ENCODE data around the gene TBPL1. TPM values are rescaled to one million over a fixed set of nuclear protein-coding genes. Genes with fewer than 3 reads are reported as not detected.
A peak's percentile ranks its signal among the peaks of the same experiment; 100 is the strongest.

Gene TBPL1
- total and polyA plus RNA-seq, 9 of the 15 experiments (the other 6 are each of a cell fraction or from before 2014, with no cell fraction given), result 78.1 to 152 (median 107) TPM

DNA sequence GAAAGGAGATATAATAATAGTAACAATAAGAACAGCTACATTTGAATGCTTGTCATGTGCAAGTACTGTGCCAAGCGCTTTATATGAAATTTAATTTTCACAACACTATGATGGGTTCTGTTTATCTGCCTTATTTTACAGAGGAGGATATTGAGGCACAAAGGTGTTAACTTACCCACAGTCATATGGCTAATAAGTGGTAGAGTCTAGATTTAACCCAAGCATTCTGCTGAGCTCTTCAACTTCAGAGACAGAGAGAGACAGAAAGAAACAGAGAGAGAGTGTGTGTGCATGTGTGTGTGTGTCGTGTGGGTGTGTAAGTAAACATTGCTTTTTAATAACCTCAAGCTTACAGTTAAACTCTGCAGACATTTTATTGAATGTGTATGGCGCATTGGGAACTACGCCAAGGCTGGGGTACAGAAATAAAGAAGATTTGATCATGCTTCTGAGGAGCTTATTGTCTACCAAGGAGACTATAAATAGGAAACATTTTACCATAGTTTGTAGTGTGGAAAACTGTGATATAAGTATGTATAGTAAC lies 12.9 kb downstream of the TBPL1 start:
- ATAC-seq, result no peak
- no peak overlapping the region for H3K4me3 ChIP-seq
- DNase-seq (ENCODE audit: extremely low read depth in 1 of 4, low spot score in 3 of 4), result no peak
- peaks cover 98% of the 10 kb centered on the region for H3K79me2 ChIP-seq (ENCODE audit: control insufficient read depth, insufficient read depth, low read length)
- no peaks in the 10 kb centered on the region; the same call in none of the 2 replicates for H4K20me1 ChIP-seq (replicated peaks; ENCODE audit: control insufficient read depth, insufficient read depth, low read length)
- peaks cover 24 to 47% of the 10 kb centered on the region in 2 experiments for H3K4me1 ChIP-seq (replicated peaks in 1 of 2; ENCODE audit: control insufficient read depth in 2 of 2, insufficient read depth in 2 of 2, low read length in 2 of 2)
- no peaks in the 10 kb centered on the region for H3K9me3 ChIP-seq (replicated peaks; ENCODE audit: control insufficient read depth, insufficient read depth, low read depth, low read length)
- no TSS peak for BruUV-seq (replicated peaks)
- H3K4me2 ChIP-seq (ENCODE audit: insufficient read depth, low read length), result no peak overlapping the region
- 77% methylated on average over 4 of the region's 4 CpGs for WGBS (ENCODE audit: insufficient coverage, low coverage, missing lambda C conversion rate)
- H3K27me3 ChIP-seq (ENCODE audit: control insufficient read depth in 2 of 2, insufficient read depth in 2 of 2, low read length in 2 of 2), result no peaks in the 10 kb centered on the region
- peaks cover 61% of the 10 kb centered on the region for H3K36me3 ChIP-seq (ENCODE audit: control insufficient read depth, insufficient read depth, low read length)
- FAIRE-seq, result no peak
- no peaks in the 10 kb centered on the region for H3K9me1 ChIP-seq (ENCODE audit: control insufficient read depth, insufficient read depth, low read length)
- ChIA-PET POLR2A (interaction anchor here (1.3 to 2.3 kb wide), 5 partner anchors 8 to 131 kb away, joined by 3 to 11 read pairs (median 5); partner anchors contain the start of gene TBPL1), CTCF (ENCODE audit: low intra/inter-chr PET ratio) (no interaction called here)
- intact Hi-C loops (cut with micrococcal nuclease) (no loop called here), in situ Hi-C loops (cut with MboI) (no loop called here)
- H2AFZ ChIP-seq (ENCODE audit: low read depth, low read length), result no peak overlapping the region
- no peak overlapping the region for H3K9ac ChIP-seq (ENCODE audit: insufficient read depth in 1 of 2, low read depth in 2 of 2, low read length in 2 of 2)
- H3K27ac ChIP-seq (ENCODE audit: extremely low read depth, low read depth, low read length), result no peak overlapping the region
- TF ChIP-seq TAF9B (IDR thresholded peaks at IDR 0.05; ENCODE audit: partially characterized antibody) (no peak), ZNF79 (CRISPR knock-in tag; IDR thresholded peaks at IDR 0.05; ENCODE audit: low read depth) (no peak), NFIC (IDR thresholded peaks at IDR 0.05) (0 out of 2 replicates have a peak, but pooled peaks have one; percentile 10), ZNF57 (CRISPR knock-in tag; IDR thresholded peaks at IDR 0.05) (no peak), NR1H2 (CRISPR knock-in tag; IDR thresholded peaks at IDR 0.05) (no peak), ZFX (CRISPR knock-in tag; IDR thresholded peaks at IDR 0.05) (no peak), SMC3 (conservative IDR thresholded peaks at IDR 0.05; ENCODE audit: insufficient read depth, low read depth, low read length) (no peak), ZNF217 (CRISPR knock-in tag; IDR thresholded peaks at IDR 0.05) (no peak)
- TF ChIP-seq, protein P1, sequence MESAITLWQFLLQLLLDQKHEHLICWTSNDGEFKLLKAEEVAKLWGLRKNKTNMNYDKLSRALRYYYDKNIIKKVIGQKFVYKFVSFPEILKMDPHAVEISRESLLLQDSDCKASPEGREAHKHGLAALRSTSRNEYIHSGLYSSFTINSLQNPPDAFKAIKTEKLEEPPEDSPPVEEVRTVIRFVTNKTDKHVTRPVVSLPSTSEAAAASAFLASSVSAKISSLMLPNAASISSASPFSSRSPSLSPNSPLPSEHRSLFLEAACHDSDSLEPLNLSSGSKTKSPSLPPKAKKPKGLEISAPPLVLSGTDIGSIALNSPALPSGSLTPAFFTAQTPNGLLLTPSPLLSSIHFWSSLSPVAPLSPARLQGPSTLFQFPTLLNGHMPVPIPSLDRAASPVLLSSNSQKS (CRISPR knock-in tag; IDR thresholded peaks at IDR 0.05), result no peak
- TF ChIP-seq, protein P2, sequence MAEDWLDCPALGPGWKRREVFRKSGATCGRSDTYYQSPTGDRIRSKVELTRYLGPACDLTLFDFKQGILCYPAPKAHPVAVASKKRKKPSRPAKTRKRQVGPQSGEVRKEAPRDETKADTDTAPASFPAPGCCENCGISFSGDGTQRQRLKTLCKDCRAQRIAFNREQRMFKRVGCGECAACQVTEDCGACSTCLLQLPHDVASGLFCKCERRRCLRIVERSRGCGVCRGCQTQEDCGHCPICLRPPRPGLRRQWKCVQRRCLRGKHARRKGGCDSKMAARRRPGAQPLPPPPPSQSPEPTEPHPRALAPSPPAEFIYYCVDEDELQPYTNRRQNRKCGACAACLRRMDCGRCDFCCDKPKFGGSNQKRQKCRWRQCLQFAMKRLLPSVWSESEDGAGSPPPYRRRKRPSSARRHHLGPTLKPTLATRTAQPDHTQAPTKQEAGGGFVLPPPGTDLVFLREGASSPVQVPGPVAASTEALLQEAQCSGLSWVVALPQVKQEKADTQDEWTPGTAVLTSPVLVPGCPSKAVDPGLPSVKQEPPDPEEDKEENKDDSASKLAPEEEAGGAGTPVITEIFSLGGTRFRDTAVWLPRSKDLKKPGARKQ (CRISPR knock-in tag; IDR thresholded peaks at IDR 0.05), result 0 out of 2 replicates have a peak, but pooled peaks have one; percentile 12
- TF ChIP-seq, protein P3, sequence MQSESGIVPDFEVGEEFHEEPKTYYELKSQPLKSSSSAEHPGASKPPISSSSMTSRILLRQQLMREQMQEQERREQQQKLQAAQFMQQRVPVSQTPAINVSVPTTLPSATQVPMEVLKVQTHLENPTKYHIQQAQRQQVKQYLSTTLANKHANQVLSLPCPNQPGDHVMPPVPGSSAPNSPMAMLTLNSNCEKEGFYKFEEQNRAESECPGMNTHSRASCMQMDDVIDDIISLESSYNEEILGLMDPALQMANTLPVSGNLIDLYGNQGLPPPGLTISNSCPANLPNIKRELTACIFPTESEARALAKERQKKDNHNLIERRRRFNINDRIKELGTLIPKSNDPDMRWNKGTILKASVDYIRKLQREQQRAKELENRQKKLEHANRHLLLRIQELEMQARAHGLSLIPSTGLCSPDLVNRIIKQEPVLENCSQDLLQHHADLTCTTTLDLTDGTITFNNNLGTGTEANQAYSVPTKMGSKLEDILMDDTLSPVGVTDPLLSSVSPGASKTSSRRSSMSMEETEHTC (IDR thresholded peaks at IDR 0.05), result no peak
- TF ChIP-seq, protein P4, sequence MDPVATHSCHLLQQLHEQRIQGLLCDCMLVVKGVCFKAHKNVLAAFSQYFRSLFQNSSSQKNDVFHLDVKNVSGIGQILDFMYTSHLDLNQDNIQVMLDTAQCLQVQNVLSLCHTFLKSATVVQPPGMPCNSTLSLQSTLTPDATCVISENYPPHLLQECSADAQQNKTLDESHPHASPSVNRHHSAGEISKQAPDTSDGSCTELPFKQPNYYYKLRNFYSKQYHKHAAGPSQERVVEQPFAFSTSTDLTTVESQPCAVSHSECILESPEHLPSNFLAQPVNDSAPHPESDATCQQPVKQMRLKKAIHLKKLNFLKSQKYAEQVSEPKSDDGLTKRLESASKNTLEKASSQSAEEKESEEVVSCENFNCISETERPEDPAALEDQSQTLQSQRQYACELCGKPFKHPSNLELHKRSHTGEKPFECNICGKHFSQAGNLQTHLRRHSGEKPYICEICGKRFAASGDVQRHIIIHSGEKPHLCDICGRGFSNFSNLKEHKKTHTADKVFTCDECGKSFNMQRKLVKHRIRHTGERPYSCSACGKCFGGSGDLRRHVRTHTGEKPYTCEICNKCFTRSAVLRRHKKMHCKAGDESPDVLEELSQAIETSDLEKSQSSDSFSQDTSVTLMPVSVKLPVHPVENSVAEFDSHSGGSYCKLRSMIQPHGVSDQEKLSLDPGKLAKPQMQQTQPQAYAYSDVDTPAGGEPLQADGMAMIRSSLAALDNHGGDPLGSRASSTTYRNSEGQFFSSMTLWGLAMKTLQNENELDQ (CRISPR knock-in tag; IDR thresholded peaks at IDR 0.05; ENCODE audit: borderline replicate concordance), result no peak
- TF ChIP-seq, protein P5, sequence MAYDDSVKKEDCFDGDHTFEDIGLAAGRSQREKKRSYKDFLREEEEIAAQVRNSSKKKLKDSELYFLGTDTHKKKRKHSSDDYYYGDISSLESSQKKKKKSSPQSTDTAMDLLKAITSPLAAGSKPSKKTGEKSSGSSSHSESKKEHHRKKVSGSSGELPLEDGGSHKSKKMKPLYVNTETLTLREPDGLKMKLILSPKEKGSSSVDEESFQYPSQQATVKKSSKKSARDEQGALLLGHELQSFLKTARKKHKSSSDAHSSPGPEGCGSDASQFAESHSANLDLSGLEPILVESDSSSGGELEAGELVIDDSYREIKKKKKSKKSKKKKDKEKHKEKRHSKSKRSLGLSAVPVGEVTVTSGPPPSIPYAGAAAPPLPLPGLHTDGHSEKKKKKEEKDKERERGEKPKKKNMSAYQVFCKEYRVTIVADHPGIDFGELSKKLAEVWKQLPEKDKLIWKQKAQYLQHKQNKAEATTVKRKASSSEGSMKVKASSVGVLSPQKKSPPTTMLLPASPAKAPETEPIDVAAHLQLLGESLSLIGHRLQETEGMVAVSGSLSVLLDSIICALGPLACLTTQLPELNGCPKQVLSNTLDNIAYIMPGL (CRISPR knock-in tag; IDR thresholded peaks at IDR 0.05), result no peak

Measured in K562 (cell line).